ENCODE measurements around the gene SCRT2. TPM values are rescaled to one million over a fixed set of nuclear protein-coding genes. Genes with fewer than 3 reads are reported as not detected.
A peak's percentile ranks its signal among the peaks of the same experiment; 100 is the strongest.
"Not testable (repeated sequence)": the region's sequence is repeated elsewhere in the genome, so short reads cannot be mapped to it uniquely, and the experiment has no call there.

SCRT2 gene
- total and polyA plus RNA-seq, 10 donors, result 0.09 TPM; not detected in 9

GRCh38 chr20:645318-646106 is 30.1 kb downstream of the SCRT2 start:
- intact Hi-C loops (cut with DNase I; ENCODE audit: low total_unique reads), result loop anchor here (10.0 kb wide), 1 partner anchor 81 kb away; no protein-coding TSS in a partner anchor
- Histone ChIP-seq H3K27me3 (replicated peaks in 1 of 7) (peaks cover 4 to 26% (median 10%) of the 10 kb centered on the region in 7 donors), H3K4me1 (peaks cover 3 to 28% (median 12%) of the 10 kb centered on the region in 6 donors), H3K9me3 (peaks cover 0 to 4% (median 0%) of the 10 kb centered on the region in 8 donors), H3K4me3 (no peak overlapping the region), H3K27ac (peak overlapping the region in 1 of 8 donors; percentile 28), H3K36me3 (peaks cover 0 to 39% (median 19%) of the 10 kb centered on the region in 6 donors)
- TF ChIP-seq, protein P1, sequence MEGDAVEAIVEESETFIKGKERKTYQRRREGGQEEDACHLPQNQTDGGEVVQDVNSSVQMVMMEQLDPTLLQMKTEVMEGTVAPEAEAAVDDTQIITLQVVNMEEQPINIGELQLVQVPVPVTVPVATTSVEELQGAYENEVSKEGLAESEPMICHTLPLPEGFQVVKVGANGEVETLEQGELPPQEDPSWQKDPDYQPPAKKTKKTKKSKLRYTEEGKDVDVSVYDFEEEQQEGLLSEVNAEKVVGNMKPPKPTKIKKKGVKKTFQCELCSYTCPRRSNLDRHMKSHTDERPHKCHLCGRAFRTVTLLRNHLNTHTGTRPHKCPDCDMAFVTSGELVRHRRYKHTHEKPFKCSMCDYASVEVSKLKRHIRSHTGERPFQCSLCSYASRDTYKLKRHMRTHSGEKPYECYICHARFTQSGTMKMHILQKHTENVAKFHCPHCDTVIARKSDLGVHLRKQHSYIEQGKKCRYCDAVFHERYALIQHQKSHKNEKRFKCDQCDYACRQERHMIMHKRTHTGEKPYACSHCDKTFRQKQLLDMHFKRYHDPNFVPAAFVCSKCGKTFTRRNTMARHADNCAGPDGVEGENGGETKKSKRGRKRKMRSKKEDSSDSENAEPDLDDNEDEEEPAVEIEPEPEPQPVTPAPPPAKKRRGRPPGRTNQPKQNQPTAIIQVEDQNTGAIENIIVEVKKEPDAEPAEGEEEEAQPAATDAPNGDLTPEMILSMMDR (IDR thresholded peaks at IDR 0.05 in 8 of 11, conservative IDR thresholded peaks at IDR 0.05 in 3 of 11), result peak; percentile 53 to 97 (median 89)
- peak; percentile 30 to 48 (median 46) for TF ChIP-seq POLR2AphosphoS5 (IDR thresholded peaks at IDR 0.05)
- TF ChIP-seq POLR2A (IDR thresholded peaks at IDR 0.05), result no peak
- peak; percentile 90 for DNase-seq
- 17 to 19% (median 18%) methylated on average over 20 of the region's 20 CpGs for WGBS, 5 donors

- Histone ChIP-seq H3K4me1 (peaks cover 3 to 27% (median 12%) of the 10 kb centered on the region in 6 donors), H3K27me3 (replicated peaks in 1 of 7) (peaks cover 4 to 31% (median 10%) of the 10 kb centered on the region in 7 donors), H3K27ac (no peak overlapping the region), H3K9me3 (peaks cover 0 to 4% (median 0%) of the 10 kb centered on the region in 8 donors), H3K36me3 (peaks cover 0 to 32% (median 19%) of the 10 kb centered on the region in 6 donors), H3K4me3 (no peak overlapping the region)
- DNase-seq, result no peak
- intact Hi-C loops (cut with DNase I; ENCODE audit: low total_unique reads), result loop anchor here (10.0 kb wide), 1 partner anchor 80 kb away; no protein-coding TSS in a partner anchor
- WGBS, 5 donors, result 86 to 91% (median 88%) methylated on average over 11 of the region's 11 CpGs
- no peak for TF ChIP-seq POLR2A (IDR thresholded peaks at IDR 0.05)
- no peak for TF ChIP-seq POLR2AphosphoS5 (IDR thresholded peaks at IDR 0.05)
- TF ChIP-seq, protein P1 (IDR thresholded peaks at IDR 0.05 in 8 of 11, conservative IDR thresholded peaks at IDR 0.05 in 3 of 11), result no peak
Observed at GRCh38 chr20:644692-645317, 30.8 kb downstream of the SCRT2 start.

DNA sequence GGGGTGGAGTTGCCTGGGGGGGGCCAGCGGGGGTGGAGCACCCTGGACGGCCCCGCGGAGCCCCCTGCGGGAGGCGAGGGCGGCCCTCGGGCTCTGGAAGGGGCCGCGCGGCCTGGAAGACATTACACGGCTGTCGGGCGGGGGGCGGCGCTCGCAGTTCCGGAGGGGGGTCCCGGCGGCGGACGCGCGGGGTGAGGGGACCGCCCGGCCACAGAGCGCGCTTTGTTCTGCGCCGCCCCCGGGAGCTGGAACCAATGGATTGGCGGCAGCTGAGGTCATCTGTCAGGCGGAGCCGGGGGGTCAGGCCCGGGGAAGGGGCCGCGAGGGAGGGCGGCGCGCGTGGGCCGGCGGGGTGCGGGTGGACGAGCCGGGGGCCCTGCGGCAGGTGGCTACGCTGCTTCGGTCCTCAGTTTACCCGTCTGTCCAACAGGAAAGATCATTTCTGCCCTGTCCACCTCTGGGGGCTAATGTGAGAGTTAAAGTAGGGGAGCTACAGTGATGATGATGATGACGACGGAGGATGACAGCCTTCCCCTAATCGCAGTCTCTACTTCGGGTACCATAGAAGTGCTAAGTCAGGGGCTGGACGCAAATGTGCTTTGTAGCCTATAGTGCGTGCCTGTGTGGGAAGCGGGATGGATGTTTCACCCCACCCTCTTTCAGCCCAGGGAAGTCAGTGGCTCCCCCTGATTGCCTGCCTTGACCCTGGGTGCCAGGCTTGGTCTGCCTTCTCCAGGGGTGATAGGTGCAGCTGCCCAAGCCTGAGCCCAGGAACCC is 33.0 kb downstream of the SCRT2 start:
- peaks cover 0 to 1% (median 0%) of the 10 kb centered on the region in 8 donors for H3K9me3 ChIP-seq
- no peak for DNase-seq
- TF ChIP-seq POLR2A (IDR thresholded peaks at IDR 0.05) (no peak), POLR2AphosphoS5 (IDR thresholded peaks at IDR 0.05) (no peak)
- TF ChIP-seq, protein P1 (IDR thresholded peaks at IDR 0.05 in 8 of 11, conservative IDR thresholded peaks at IDR 0.05 in 3 of 11), result no peak
- H3K36me3 ChIP-seq, result peaks cover 0 to 11% (median 4%) of the 10 kb centered on the region in 6 donors
- H3K4me1 ChIP-seq, result peaks cover 3 to 27% (median 12%) of the 10 kb centered on the region in 6 donors
- peak overlapping the region in 6 of 8 donors; percentile 9 to 55 (median 16) for H3K4me3 ChIP-seq
- H3K27me3 ChIP-seq (replicated peaks in 1 of 7), result peaks cover 4 to 39% (median 10%) of the 10 kb centered on the region in 7 donors
- 8 to 19% (median 11%) methylated on average over 15 to 57 of the region's 57 CpGs for WGBS, 5 donors
- H3K27ac ChIP-seq, result no peak overlapping the region
- intact Hi-C loops (cut with DNase I; ENCODE audit: low total_unique reads), result loop anchor here (10.0 kb wide), 1 partner anchor 78 kb away; no protein-coding TSS in a partner anchor

GRCh38 chr20:642013-642397 is 33.6 kb downstream of the SCRT2 start:
- not testable (repeated sequence) for H3K27ac ChIP-seq, H3K36me3 ChIP-seq, H3K9me3 ChIP-seq, DNase-seq
- 32 to 37% (median 37%) methylated on average over 2 to 7 of the region's 13 CpGs; no CpG with 5 or more reads in 2 of the 5 donors for WGBS, 5 donors
- peaks cover 3 to 27% (median 12%) of the 10 kb centered on the region in 6 donors for H3K4me1 ChIP-seq
- H3K27me3 ChIP-seq (replicated peaks in 1 of 7), result peaks cover 4 to 45% (median 10%) of the 10 kb centered on the region in 7 donors
- H3K4me3 ChIP-seq, result peak overlapping the region in 1 of 8 donors; percentile 55
- intact Hi-C loops (cut with DNase I; ENCODE audit: low total_unique reads), result loop anchor here (10.0 kb wide), 1 partner anchor 77 kb away; no protein-coding TSS in a partner anchor

All from spleen (tissue), 11 donors.